Activated B cell treated with CpG ODN at 0.5 μM for 24 hours (primary cell): ENCODE measurements around the gene SDC4. TPM values are rescaled to one million over a fixed set of nuclear protein-coding genes. Genes with fewer than 3 reads are reported as not detected.

Source experiments
- ATAC-seq: fragments of 200-7000 bp; cut with Tn5 transposase; one replicate; pipeline ENCODE4 v1.10.0; 2021; ENCODE audit warnings: low read depth, mild to moderate bottlenecking, moderate library complexity
- CTCF ChIA-PET: fragments of 350-600 bp; sonication (Branson Sonifier 250); formaldehyde crosslinking; loops from one replicate; lab custom pipeline; 2021; ENCODE audit warnings: antibody characterized with exemption; lab: Charles Lee
- POLR2A ChIA-PET: fragments of 350-600 bp; sonication (Branson Sonifier 250); formaldehyde crosslinking; loops from one replicate; lab custom pipeline; 2021; ENCODE audit warnings: antibody characterized with exemption; lab: Charles Lee
- DNase-seq: peaks from one replicate; pipeline ENCODE4 v3.0.0; 2022
- H3K27ac Mint-ChIP-seq: one replicate; pipeline ENCODE4 v1.8.0; 2020; ENCODE audit warnings: mixed read lengths
- H3K27me3 Mint-ChIP-seq: one replicate; pipeline ENCODE4 v1.8.0; 2021; ENCODE audit warnings: mixed read lengths
- H3K36me3 Mint-ChIP-seq: one replicate; pipeline ENCODE4 v1.8.0; 2021; ENCODE audit warnings: low read depth, mixed read lengths
- H3K4me1 Mint-ChIP-seq: one replicate; pipeline ENCODE4 v1.8.0; 2021; ENCODE audit warnings: mixed read lengths
- H3K4me3 Mint-ChIP-seq: one replicate; pipeline ENCODE4 v1.8.0; 2020; ENCODE audit warnings: mild to moderate bottlenecking, mixed read lengths
- H3K9me3 Mint-ChIP-seq: one replicate; pipeline ENCODE4 v1.8.0; 2020; ENCODE audit warnings: mixed read lengths
- intact Hi-C: fragments of 100-400 bp; cut with micrococcal nuclease; formaldehyde crosslinking; loops from one replicate; pipeline ENCODE4 v1.15.1; 2024
- total RNA-seq: library from RNA; stranded (reverse); gene quantifications from 2 replicates; pipeline ENCODE4 v1.2.3, GENCODE V29; 2022
- TF ChIP-seq, protein P1 (sequence below): fragments of 200-600 bp; IDR thresholded peaks from one replicate; pipeline ENCODE4 v1.8.0; 2022; ENCODE audit warnings: antibody characterized with exemption, mild to moderate bottlenecking

Gene SDC4
- total RNA-seq, 1 donor from 2014 or later = not detected

DNA sequence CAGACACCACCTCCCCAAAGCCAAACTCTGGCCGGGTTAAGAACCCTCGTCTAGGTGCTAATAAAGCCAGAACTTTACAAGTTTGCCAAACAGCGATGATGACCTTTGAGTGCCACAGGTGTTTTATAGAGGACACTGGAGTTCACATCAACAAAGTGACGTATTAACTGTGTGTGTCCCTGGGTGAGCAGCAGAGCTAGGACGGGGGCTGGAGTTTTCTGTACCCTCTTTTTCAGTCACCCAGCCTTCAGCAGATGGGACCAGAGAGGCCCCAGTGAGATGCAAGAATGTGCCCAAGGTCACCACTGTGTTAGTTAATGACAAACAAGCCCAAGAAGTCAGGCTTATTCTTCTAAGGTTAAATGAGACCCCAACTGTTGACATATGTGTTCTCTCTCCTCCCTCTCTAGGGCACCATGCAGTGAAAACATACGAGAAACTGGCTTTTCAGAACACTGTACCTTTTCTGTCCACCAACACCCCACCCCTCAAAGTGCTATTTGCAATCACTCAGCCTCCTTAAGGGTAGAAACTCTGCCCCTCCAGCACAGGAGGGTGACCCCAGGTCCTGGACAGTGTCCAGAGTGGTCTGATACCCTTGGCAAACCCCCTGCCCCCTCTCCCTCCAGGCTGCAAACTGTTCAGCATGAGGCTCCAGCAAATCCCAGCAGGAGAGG, 5.2 kb downstream of the SDC4 start:
- ChIA-PET CTCF (no interaction called here), POLR2A (no interaction called here)
- DNase-seq (no peak), ATAC-seq (no peak)
- Mint-ChIP-seq H3K4me3 (no peak overlapping the region), H3K36me3 (no peaks in the 10 kb centered on the region), H3K27me3 (peaks cover 22% of the 10 kb centered on the region), H3K4me1 (peaks cover 6% of the 10 kb centered on the region), H3K27ac (no peak overlapping the region), H3K9me3 (no peaks in the 10 kb centered on the region)
- intact Hi-C loops = no loop called here
- TF ChIP-seq, protein P1, sequence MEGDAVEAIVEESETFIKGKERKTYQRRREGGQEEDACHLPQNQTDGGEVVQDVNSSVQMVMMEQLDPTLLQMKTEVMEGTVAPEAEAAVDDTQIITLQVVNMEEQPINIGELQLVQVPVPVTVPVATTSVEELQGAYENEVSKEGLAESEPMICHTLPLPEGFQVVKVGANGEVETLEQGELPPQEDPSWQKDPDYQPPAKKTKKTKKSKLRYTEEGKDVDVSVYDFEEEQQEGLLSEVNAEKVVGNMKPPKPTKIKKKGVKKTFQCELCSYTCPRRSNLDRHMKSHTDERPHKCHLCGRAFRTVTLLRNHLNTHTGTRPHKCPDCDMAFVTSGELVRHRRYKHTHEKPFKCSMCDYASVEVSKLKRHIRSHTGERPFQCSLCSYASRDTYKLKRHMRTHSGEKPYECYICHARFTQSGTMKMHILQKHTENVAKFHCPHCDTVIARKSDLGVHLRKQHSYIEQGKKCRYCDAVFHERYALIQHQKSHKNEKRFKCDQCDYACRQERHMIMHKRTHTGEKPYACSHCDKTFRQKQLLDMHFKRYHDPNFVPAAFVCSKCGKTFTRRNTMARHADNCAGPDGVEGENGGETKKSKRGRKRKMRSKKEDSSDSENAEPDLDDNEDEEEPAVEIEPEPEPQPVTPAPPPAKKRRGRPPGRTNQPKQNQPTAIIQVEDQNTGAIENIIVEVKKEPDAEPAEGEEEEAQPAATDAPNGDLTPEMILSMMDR = no peak

DNA sequence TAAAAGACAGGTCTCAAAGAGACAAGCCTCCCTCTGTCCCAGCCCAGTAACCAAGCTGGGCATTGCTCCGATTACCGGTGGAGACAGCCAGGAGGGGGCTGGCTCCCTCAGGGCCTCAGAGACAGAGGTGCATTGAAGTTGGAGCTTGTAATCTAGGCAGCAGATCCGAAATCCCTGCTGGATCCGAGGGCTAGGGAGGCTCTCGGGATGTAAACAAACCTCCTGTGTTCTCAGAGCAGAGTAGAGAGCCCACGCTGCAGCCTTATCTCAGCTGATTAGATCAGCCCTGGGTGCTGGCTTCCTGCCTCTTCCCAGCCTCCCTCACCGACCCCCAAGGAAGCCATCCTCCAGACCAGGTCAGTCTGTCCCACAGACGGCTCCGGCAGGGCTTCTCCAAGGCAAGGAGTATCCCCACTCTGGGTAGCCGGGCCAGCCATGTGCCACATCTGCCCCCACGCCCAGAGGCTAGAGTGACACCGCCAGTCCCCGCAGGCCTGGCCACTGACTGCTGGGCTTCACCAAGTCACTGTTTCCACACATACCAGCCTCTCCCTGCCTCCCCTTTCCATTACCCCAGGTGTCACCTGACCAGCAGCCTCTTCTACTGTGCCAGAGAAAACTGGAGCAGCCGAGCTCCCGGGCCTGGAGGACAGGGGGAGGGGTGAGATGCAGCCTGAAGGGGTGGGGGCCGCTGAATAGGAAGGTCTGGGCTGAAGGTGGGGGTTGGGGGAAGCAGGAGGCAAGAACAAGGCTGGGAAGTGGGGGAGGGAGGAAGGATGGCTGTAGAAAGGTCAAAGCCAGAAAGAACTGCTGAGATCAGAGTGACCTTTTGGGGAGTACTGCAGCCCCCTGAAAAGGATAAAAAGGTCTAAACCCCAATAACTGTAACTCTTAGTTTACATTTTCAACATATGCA, 6.0 kb downstream of the SDC4 start:
- ATAC-seq (no peak), DNase-seq (no peak)
- Mint-ChIP-seq H3K36me3 (no peaks in the 10 kb centered on the region), H3K27me3 (peaks cover 16% of the 10 kb centered on the region), H3K27ac (no peak overlapping the region), H3K9me3 (no peaks in the 10 kb centered on the region), H3K4me3 (no peak overlapping the region), H3K4me1 (no peaks in the 10 kb centered on the region)
- TF ChIP-seq, protein P1 = no peak
- ChIA-PET POLR2A (no interaction called here), CTCF (no interaction called here)
- intact Hi-C loops = no loop called here

DNA sequence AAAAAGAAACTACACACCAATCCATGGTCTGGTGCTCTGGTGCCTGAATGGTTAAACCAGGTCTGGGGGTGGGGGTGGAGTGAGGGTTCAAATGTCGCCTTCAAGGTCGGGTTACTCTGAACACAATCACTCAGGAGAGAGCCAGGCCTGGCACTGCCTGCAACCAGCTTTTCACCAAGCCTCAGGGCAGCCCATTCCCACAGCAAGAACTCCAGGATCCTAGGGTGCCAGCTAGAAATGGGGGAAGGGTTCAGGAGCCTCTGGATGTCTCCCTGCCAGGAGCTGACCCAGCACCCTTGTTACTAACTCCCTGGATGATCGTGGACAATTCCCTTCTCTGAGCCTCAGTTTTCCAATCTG, 6.7 kb downstream of the SDC4 start:
- no peak overlapping the region for H3K4me3 Mint-ChIP-seq
- intact Hi-C loops = no loop called here
- ChIA-PET POLR2A (no interaction called here), CTCF (no interaction called here)
- no peaks in the 10 kb centered on the region for H3K4me1 Mint-ChIP-seq
- no peak for ATAC-seq
- H3K36me3 Mint-ChIP-seq = no peaks in the 10 kb centered on the region
- H3K27me3 Mint-ChIP-seq = peaks cover 15% of the 10 kb centered on the region
- TF ChIP-seq, protein P1 = no peak
- no peak for DNase-seq
- H3K9me3 Mint-ChIP-seq = no peaks in the 10 kb centered on the region
- H3K27ac Mint-ChIP-seq = no peak overlapping the region

DNA sequence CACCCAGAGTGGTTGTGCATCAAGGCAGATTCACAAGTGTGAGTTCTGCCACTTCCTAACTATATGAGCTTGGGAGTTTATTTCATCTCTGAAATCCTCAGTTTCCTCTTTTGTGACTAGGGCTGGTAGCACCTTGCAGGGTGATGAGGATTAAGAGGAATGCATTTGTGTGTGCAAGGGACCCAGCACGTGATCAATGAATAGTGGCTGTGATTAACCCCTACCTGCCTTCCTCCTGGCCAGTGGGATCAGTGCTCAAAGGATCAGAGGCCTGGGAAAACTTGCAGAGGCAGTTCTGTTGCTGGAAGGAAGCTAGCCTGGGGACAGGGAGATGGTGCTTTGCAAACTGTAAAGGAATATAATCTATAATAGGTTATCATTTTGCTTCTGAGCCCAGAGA, 7.3 kb downstream of the SDC4 start:
- ATAC-seq = no peak
- no peaks in the 10 kb centered on the region for H3K9me3 Mint-ChIP-seq
- ChIA-PET POLR2A (no interaction called here), CTCF (no interaction called here)
- H3K4me3 Mint-ChIP-seq = no peak overlapping the region
- no peaks in the 10 kb centered on the region for H3K36me3 Mint-ChIP-seq
- no peak for DNase-seq
- no peak overlapping the region for H3K27ac Mint-ChIP-seq
- intact Hi-C loops = no loop called here
- no peaks in the 10 kb centered on the region for H3K4me1 Mint-ChIP-seq
- TF ChIP-seq, protein P1 = no peak
- H3K27me3 Mint-ChIP-seq = peaks cover 14% of the 10 kb centered on the region

DNA sequence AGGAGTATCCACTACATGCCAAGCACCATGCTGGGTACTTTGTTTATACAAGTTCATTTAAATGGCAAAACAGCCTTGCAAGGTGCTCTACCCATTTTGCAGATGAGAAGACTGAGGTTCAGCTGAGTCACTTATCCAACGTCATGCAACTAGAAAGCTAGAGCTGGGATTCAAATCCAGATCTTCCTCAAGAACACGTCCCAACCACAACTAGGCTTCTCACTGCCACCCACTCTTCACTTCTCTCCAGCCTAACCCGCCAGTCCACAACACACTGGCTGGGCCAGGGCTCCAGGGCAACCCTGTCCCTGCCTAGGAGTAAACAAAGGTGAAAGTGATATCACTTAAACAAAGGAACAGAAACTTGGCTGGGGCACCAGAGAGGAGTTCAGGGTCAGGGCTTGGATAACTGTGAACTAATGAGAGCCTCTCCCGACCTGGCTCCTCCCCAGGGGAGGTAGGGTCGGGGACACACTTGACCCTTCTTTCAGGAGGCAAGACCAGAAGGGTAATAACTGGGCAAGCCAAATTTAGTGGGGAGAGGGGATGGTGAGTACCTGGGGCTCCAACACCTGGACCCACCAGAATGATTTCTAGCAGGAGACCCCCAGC, 7.9 kb downstream of the SDC4 start:
- Mint-ChIP-seq H3K9me3 (no peaks in the 10 kb centered on the region), H3K36me3 (no peaks in the 10 kb centered on the region), H3K4me3 (no peak overlapping the region), H3K4me1 (no peaks in the 10 kb centered on the region), H3K27ac (no peak overlapping the region), H3K27me3 (peaks cover 14% of the 10 kb centered on the region)
- ChIA-PET CTCF (no interaction called here), POLR2A (no interaction called here)
- intact Hi-C loops = no loop called here
- no peak for DNase-seq
- TF ChIP-seq, protein P1 = no peak
- no peak for ATAC-seq
